IPS-18a (cell line): ENCODE measurements around the gene SLC44A4.
"Not testable (repeated sequence)": the region's sequence is repeated elsewhere in the genome, so short reads cannot be mapped to it uniquely, and the experiment has no call there.

Experiments used
- H3K27ac ChIP-seq: one replicate; pipeline ENCODE4 v1.5.1; 2013; ENCODE audit warnings: low read length
- H3K27me3 ChIP-seq: one replicate; pipeline ENCODE4 v1.6.1; 2013; ENCODE audit warnings: mild to moderate bottlenecking, low read length; ENCODE audit not compliant: control insufficient read depth, insufficient read depth
- H3K36me3 ChIP-seq: one replicate; pipeline ENCODE4 v1.6.1; 2013; ENCODE audit warnings: low read depth, low read length; ENCODE audit not compliant: control insufficient read depth
- H3K4me1 ChIP-seq: one replicate; pipeline ENCODE4 v1.6.1; 2013; ENCODE audit warnings: low read depth, low read length; ENCODE audit not compliant: control insufficient read depth
- H3K4me3 ChIP-seq: one replicate; pipeline ENCODE4 v1.5.1; 2013; ENCODE audit warnings: low read length
- H3K9ac ChIP-seq: one replicate; pipeline ENCODE4 v1.6.1; 2013; ENCODE audit warnings: mild to moderate bottlenecking, low read length, moderate library complexity
- H3K9me3 ChIP-seq: one replicate; pipeline ENCODE4 v1.6.1; 2013; ENCODE audit warnings: low read depth, low read length; ENCODE audit not compliant: control insufficient read depth

The SLC44A4 gene

DNA sequence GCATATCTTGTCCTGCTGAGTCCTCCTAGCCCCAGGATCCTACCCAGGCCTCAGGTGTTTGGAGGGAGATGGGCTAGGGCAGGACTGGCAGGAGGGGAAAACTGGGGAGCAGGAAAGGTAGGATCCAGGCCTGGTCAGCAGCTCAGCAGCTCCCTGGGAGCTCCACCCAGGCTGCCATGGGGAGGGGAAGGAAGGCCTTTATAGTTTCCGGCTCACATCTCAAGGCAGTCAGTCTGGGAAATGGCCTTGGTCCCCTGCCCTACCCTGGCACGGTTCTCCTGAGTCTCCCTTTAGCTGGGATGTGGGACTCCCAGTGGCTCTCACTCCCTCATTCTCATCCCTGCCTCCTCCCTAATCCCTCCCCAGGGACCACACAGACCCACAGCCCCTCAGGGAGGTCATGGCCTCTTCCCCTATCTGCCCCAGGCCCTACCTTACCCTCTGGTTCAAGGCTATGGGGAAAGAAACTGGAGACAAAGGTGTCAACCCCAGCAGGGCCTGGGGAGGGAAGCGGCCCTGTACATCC lies 1.6 kb downstream of the SLC44A4 start:
- H3K27me3 ChIP-seq, result no peaks in the 10 kb centered on the region
- H3K9ac ChIP-seq, result no peak overlapping the region
- H3K4me3 ChIP-seq, result no peak overlapping the region
- H3K27ac ChIP-seq, result no peak overlapping the region
- H3K4me1 ChIP-seq, result no peaks in the 10 kb centered on the region
- H3K9me3 ChIP-seq, result no peaks in the 10 kb centered on the region
- H3K36me3 ChIP-seq, result peaks cover 23% of the 10 kb centered on the region

DNA sequence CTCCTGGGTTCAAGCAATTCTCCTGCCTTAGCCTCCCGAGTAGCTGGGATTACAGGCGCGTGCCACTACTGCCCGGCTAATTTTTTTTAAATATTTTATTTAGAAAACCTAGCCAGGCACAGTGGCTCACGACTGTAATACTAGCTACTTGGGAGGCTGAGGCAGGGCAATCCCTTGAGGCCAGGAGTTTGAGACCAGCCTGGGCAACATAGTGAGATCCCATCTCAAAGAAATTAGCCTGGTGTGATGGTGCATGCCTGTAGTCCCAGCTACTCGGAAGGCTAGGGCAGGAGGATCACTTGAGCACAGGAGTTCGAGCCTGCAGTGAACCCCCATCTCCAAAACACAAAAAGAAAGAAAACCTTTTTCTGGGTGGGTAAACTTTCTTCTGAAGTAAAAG lies 2.4 kb downstream of the SLC44A4 start:
- Histone ChIP-seq H3K27me3 (no peaks in the 10 kb centered on the region), H3K27ac (no peak overlapping the region), H3K9ac (no peak overlapping the region), H3K4me3 (no peak overlapping the region), H3K36me3 (peaks cover 19% of the 10 kb centered on the region), H3K9me3 (no peaks in the 10 kb centered on the region), H3K4me1 (no peaks in the 10 kb centered on the region)

DNA sequence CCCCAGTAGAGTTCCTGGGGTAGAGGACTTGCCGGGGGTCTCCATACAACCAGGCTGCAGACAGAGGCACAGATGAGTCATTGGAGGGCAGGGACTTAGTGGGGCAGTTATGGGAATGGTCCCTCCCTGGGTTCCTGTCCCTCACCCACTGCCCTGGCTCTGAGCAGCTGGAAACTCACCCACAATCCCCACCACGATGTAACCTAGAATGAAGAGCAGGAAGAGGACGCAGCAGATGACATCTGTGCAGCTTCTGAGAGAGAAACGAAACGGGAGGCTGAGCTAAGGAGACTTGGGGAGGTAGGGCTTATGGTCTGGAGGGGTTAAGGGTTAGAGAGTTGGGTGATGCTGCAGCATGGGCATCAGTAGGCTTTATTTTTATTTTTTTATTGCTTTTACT lies 2.9 kb downstream of the SLC44A4 start:
- H3K27ac ChIP-seq, result no peak overlapping the region
- no peaks in the 10 kb centered on the region for H3K27me3 ChIP-seq
- H3K9ac ChIP-seq, result no peak overlapping the region
- H3K9me3 ChIP-seq, result no peaks in the 10 kb centered on the region
- H3K36me3 ChIP-seq, result peaks cover 14% of the 10 kb centered on the region
- no peak overlapping the region for H3K4me3 ChIP-seq
- peaks cover 3% of the 10 kb centered on the region for H3K4me1 ChIP-seq

DNA sequence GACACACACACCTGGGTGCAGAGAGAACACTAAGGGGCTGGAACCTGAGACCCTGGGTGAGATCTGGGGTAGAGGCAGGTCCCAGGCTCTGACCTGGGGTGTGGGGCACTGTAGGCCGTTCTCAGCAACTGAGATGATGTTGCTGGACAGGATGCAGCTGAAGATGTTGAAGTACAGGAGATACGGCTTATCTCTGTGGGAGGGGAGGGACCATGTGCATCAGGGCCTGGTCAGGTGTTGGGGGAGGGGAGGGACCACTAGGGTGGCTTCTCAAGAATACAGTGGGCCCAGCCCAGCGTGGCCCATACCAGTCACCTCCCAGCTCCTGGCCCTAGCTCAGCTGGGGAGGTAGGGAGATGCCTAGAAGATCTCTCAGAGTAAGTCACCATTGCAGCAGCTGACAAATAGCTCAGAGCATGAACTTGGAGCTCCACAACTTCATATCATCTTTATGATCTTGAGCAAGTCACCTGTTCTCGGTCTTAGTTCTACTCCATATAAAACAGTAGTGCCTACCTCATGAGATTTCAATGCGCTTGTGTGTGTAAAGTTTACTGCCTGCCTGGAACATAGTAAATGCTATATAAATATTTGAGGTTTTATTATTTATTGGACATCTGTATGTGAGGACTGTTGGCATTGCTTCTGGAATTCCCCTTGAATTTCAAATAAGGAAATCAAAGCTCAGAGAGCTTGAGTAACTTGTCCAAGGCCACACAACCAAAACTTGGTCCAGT lies 3.8 kb downstream of the SLC44A4 start:
- no peaks in the 10 kb centered on the region for H3K9me3 ChIP-seq
- peaks cover 3% of the 10 kb centered on the region for H3K4me1 ChIP-seq
- no peak overlapping the region for H3K9ac ChIP-seq
- H3K36me3 ChIP-seq, result peaks cover 6% of the 10 kb centered on the region
- H3K27ac ChIP-seq, result no peak overlapping the region
- no peak overlapping the region for H3K4me3 ChIP-seq
- H3K27me3 ChIP-seq, result no peaks in the 10 kb centered on the region

DNA sequence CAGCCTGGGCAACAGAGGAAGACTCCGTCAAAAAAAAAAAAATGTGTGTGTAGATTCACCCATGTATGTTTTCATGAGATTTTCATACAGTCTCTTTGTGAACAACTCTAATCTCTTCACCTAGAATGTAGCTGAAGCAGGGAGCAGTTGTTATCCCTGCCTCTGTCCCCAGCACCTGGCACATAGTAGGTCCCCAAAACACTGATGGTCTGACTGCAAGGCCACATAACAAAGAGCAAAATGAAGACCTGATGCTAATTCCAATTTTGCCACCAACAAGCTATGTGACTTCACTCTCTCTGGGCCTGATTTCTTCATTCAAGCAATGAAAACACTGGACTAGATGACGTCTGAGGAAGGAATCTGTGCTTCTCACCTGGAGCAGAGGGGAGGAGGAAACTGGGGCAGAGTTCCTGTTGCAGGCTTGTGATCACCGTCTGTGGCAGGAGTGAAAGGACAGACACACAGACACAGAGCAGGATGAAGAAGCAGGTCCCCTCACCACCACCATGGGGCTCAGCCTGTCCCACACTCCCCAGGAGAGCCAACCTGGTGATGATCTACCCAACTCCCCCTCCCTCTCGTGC lies 4.6 kb downstream of the SLC44A4 start:
- no peak overlapping the region for H3K27ac ChIP-seq
- H3K36me3 ChIP-seq, result no peaks in the 10 kb centered on the region
- no peak overlapping the region for H3K4me3 ChIP-seq
- H3K9me3 ChIP-seq, result no peaks in the 10 kb centered on the region
- no peaks in the 10 kb centered on the region for H3K27me3 ChIP-seq
- H3K9ac ChIP-seq, result no peak overlapping the region
- H3K4me1 ChIP-seq, result peaks cover 3% of the 10 kb centered on the region

DNA sequence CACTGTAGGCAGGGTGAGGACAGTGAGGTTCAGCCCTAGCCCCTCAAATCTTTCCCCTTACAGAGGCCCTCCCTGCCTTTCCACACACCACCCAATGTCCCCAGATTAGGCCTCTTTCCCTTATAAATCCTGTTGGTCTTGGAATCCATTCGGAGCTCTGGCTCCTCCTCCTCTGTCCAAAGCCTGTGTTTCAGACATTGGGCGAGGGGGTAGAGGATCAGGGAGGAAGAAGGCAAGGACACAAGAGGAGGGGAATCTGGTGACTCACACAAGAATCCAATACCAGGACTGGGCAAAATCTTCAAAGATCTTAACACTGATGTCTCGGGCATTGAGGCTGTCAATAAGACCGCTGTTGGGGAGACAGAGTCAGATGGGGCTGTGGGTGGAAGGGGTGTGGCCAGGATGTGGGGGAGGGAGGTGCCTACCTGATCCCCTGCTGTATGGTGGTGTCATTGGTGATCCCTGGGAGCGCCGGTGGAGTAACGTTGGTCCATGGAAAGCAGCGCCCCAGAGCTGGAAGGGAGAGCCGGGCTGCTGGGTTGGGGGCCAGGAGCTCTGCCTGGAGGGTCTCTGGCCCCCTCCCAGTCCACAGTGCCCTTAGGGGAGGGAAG lies 7.6 kb downstream of the SLC44A4 start:
- no peak overlapping the region for H3K27ac ChIP-seq
- no peaks in the 10 kb centered on the region for H3K36me3 ChIP-seq
- H3K27me3 ChIP-seq, result no peaks in the 10 kb centered on the region
- H3K9me3 ChIP-seq, result no peaks in the 10 kb centered on the region
- no peak overlapping the region for H3K9ac ChIP-seq
- H3K4me3 ChIP-seq, result no peak overlapping the region
- H3K4me1 ChIP-seq, result peaks cover 3% of the 10 kb centered on the region

DNA sequence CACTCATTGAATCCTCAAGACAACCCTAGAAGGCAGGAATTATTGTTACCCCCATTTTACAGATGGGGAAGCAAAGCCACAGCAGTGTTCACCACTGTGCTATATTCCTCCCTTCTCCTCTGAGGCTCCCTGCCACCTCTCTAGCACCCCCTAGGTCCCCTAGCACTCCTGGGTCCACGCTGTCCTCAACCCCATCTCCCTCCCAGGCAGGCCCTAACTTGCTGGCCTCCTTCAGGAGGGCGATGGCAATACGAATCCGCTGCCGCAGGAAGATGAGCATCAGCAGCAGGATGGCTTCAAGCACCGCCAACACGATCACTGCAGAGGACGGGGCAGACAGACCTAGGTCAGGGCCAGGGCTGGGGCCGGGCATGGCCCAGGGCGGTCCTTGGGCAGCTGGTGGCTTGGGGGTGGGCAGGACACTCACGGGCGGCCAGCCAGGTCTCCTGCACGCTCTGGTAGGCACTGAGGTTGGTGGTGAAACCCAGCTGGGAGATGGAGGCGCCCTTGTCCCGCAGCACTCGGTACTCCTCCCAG lies 8.3 kb downstream of the SLC44A4 start:
- H3K9ac ChIP-seq, result no peak overlapping the region
- H3K27ac ChIP-seq, result no peak overlapping the region
- peaks cover 3% of the 10 kb centered on the region for H3K4me1 ChIP-seq
- H3K9me3 ChIP-seq, result no peaks in the 10 kb centered on the region
- no peaks in the 10 kb centered on the region for H3K36me3 ChIP-seq
- H3K4me3 ChIP-seq, result no peak overlapping the region
- no peaks in the 10 kb centered on the region for H3K27me3 ChIP-seq

DNA sequence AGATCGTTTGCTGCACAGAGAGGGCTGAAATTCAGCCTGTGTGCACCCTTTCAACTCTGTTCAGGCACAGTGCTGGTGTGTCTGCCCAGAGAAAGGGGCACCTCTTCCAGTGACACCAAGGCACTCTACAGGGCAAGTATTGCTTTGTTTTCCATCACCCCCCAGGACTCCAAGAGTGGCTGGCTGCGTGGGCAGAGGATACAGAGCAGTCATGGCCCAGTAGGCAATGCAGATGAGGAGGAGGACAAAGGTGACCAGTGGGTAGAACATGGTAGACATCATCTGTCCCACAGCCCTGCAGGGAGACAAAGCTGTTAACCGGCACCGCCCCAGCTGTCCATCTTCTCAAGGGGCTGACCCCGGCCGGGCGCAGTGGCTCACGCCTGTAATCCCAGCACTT lies 9.5 kb downstream of the SLC44A4 start:
- Histone ChIP-seq H3K36me3 (no peaks in the 10 kb centered on the region), H3K9me3 (no peaks in the 10 kb centered on the region), H3K9ac (no peak overlapping the region), H3K27me3 (no peaks in the 10 kb centered on the region), H3K4me1 (peaks cover 3% of the 10 kb centered on the region), H3K27ac (no peak overlapping the region), H3K4me3 (no peak overlapping the region)

DNA sequence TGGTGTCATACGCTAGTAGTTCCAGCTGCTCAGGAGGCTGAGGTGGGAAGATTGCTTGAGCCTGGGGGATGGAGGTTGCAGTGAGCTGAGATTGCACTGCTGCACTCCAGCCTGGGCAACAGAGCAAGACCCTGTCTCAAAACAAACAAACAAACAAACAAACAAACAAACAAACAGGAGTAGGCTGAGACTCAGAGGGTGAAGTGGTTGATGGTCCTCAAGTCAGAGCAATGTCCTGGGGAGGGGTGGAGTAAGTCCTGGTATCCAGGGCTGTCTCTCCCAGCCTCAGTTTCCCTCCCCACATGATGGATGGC lies 10.2 kb downstream of the SLC44A4 start:
- H3K4me1 ChIP-seq, H3K36me3 ChIP-seq, H3K9ac ChIP-seq, H3K27me3 ChIP-seq, H3K27ac ChIP-seq, H3K4me3 ChIP-seq, H3K9me3 ChIP-seq: not testable (repeated sequence)

DNA sequence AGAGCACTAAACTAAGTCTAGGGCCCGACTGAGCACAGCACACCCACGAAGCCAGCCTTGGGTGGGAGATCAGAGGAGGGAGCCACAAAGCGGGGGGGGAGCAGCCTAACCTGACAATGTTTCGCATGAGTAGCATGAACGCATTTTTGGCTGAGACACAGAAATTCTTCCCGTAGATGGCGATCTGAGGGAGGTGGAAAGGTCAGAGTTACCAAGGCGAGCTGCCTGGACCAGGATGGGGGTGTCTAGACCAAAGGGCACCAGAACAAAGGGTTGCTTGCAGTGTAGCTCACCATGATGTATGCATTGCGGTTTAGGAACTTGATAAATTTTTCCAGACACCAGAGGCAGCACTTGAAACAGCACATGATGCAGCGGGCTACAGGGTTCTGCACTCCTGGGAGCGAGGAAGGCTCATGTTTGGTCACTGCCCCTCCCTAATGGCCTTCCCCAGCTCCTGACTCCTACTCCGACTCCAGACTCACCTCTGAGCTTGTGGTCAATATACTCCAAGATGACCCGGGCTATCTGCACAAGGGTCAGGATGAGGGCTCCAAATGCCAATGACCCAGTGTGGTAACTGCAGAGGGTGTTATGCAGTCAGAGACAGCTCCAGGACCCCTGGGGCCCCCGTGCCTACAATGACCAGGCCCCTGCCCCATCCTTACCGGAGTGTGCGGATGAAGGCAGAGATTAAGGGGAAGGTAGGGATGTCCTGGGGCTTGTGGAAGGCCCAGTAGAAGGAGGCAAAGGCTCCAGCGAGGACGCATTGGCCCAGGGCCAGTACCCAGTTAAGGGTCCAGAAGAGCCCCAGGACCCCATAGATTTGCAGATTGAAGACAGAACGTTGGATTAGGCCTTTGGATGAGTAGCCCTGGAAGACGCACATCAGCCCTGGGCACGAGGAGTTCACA lies 13.3 kb downstream of the SLC44A4 start:
- H3K4me3 ChIP-seq, result no peak overlapping the region

DNA sequence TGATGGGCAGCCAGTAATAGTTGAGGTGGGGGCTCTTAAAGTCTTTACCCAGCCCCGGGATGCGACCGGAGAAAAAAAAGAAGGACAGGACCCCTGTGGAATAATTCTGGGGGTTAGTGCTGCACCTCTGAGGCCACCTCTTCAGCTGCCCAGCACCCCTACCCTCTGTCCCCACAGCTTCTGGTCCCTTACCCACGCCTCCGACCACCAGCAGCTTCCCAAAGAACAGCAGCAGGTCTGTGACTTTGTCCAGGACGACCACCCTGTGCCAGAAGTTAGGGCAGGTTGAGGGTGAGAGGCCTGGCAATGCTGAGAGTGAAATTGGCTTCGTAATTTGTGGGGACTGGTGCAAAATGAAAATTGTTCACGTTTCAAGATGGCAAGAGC lies 14.0 kb downstream of the SLC44A4 start:
- Histone ChIP-seq H3K4me3 (no peak overlapping the region), H3K9ac (no peak overlapping the region), H3K27me3 (peaks cover 5% of the 10 kb centered on the region), H3K9me3 (no peaks in the 10 kb centered on the region), H3K27ac (no peak overlapping the region), H3K36me3 (no peaks in the 10 kb centered on the region), H3K4me1 (peaks cover 3% of the 10 kb centered on the region)

More for the DNA sequence above, 13.3 kb downstream of the SLC44A4 start:
- H3K27ac ChIP-seq, result no peak overlapping the region
- H3K9me3 ChIP-seq, result no peaks in the 10 kb centered on the region
- peaks cover 5% of the 10 kb centered on the region for H3K27me3 ChIP-seq
- peaks cover 3% of the 10 kb centered on the region for H3K4me1 ChIP-seq
- no peaks in the 10 kb centered on the region for H3K36me3 ChIP-seq
- H3K9ac ChIP-seq, result no peak overlapping the region
